Measurements from ENCODE around the gene TP53BP2.
"Not testable (repeated sequence)": the region's sequence is repeated elsewhere in the genome, so short reads cannot be mapped to it uniquely, and the experiment has no call there.

TP53BP2 gene

GRCh38 chr1:223831755-223832636 lies 13.8 kb downstream of the TP53BP2 start:
- DNase-seq, result no peak

GRCh38 chr1:223829678-223830077 lies 16.1 kb downstream of the TP53BP2 start:
- no peak for DNase-seq

- DNase-seq, result no peak
Observed at GRCh38 chr1:223828162-223828848, 17.4 kb downstream of the TP53BP2 start.

- DNase-seq, result no peak
Observed at GRCh38 chr1:223827193-223827663, 18.5 kb downstream of the TP53BP2 start.

- no peak for DNase-seq
Observed at GRCh38 chr1:223825767-223826748, 19.7 kb downstream of the TP53BP2 start.

GRCh38 chr1:223824712-223825111 lies 21.0 kb downstream of the TP53BP2 start:
- no peak for DNase-seq

GRCh38 chr1:223824287-223824686 lies 21.5 kb downstream of the TP53BP2 start:
- DNase-seq, result no peak

GRCh38 chr1:223820971-223821370 lies 24.8 kb downstream of the TP53BP2 start:
- no peak for DNase-seq

GRCh38 chr1:223820515-223820858 lies 25.3 kb downstream of the TP53BP2 start:
- DNase-seq, result no peak

GRCh38 chr1:223819730-223820514 lies 25.8 kb downstream of the TP53BP2 start:
- DNase-seq, result no peak

GRCh38 chr1:223817265-223817664 lies 28.5 kb downstream of the TP53BP2 start:
- not testable (repeated sequence) for DNase-seq

- no peak for DNase-seq
Observed at GRCh38 chr1:223815865-223816264, 29.9 kb downstream of the TP53BP2 start.

- no peak for DNase-seq
Observed at GRCh38 chr1:223815020-223815853, 30.5 kb downstream of the TP53BP2 start.

- DNase-seq, result no peak
Observed at GRCh38 chr1:223813645-223814044, 32.1 kb downstream of the TP53BP2 start.

- DNase-seq, result no peak
Observed at GRCh38 chr1:223811634-223812101, 34.1 kb downstream of the TP53BP2 start.

GRCh38 chr1:223810586-223810985 lies 35.2 kb downstream of the TP53BP2 start:
- DNase-seq, result no peak

GRCh38 chr1:223809905-223810304 lies 35.8 kb downstream of the TP53BP2 start:
- not testable (repeated sequence) for DNase-seq

- DNase-seq, result peak in 2 of 14 donors; percentile 22 to 29
Observed at GRCh38 chr1:223803211-223803610, 42.5 kb downstream of the TP53BP2 start.

- peak in 6 of 14 donors; percentile 18 to 39 (median 26) for DNase-seq
Observed at GRCh38 chr1:223802602-223803001, 43.1 kb downstream of the TP53BP2 start.

GRCh38 chr1:223802032-223802431 lies 43.7 kb downstream of the TP53BP2 start:
- DNase-seq, result peak in 7 of 14 donors; percentile 24 to 56 (median 40)

Data from C1 segment of cervical spinal cord (tissue), 14 donors.